Right forelimb (tissue), 1 donor: ENCODE results near the gene BRAT1.
"Not testable (repeated sequence)": the region's sequence is repeated elsewhere in the genome, so short reads cannot be mapped to it uniquely, and the experiment has no call there.

Source experiments
- DNase-seq: peaks from one replicate; pipeline ENCODE4 v3.0.0-alpha.2; 2018

Gene BRAT1

DNA sequence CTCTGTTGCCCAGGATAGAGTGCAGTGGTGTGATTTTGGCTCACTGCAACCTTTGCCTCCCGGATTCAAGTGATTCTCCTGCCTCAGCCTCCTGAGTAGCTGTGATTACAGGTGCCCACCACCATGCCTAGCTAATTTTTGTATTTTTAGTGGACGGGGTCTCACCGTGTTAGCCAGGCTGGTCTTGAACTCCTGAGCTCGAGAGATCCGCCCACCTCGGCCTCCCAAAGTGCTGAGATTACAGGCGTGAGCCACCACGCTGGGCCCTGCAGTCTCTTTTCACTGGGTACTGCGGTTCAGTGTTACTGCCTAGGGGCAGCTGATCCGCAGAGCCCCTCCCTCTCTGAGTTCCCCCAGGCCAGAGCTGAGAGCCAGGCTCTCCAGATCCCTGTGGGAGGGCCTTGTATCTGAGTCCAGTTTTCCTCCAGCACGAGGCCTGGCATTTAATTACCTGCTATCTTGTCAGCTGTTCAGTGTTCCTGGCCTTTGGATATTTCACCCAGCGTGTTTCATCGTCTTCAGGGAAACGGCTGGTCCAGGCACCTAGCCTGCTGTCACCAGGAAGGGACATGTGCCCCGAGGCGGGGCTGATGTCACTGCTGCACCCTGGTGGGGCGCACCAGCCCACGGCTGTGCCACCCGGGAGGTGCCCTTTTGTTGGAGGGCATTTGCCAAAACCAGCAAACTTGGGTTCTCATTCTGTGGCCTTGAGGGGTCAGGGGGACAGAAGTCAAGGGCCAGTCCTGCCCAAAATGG lies 19.3 kb downstream of the BRAT1 start:
- DNase-seq, result peak; percentile 37

DNA sequence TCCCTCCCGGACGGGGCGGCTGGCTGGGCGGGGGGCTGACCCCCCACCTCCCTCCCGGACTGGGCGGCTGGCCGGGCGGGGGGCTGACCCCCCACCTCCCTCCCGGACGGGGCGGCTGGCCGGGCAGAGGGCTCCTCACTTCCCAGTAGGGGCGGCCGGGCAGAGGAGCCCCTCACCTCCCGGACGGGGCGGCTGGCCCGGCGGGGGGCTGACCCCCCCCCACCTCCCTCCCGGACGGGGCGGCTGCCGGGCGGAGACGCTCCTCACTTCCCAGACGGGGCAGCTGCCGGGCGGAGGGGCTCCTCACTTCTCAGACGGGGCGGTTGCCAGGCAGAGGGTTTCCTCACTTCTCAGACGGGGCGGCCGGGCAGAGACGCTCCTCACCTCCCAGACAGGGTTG lies 21.1 kb downstream of the BRAT1 start:
- not testable (repeated sequence) for DNase-seq

DNA sequence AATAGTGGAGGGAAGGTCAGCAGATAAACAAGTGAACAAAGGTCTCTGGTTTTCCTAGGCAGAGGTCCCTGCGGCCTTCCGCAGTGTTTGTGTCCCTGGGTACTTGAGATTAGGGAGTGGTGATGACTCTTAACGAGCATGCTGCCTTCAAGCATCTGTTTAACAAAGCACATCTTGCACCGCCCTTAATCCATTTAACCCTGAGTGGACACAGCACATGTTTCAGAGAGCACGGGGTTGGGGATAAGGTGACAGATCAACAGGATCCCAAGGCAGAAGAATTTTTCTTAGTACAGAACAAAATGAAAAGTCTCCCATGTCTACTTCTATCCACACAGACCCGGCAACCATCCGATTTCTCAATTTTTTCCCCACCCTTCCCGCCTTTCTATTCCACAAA lies 21.8 kb downstream of the BRAT1 start:
- not testable (repeated sequence) for DNase-seq

DNA sequence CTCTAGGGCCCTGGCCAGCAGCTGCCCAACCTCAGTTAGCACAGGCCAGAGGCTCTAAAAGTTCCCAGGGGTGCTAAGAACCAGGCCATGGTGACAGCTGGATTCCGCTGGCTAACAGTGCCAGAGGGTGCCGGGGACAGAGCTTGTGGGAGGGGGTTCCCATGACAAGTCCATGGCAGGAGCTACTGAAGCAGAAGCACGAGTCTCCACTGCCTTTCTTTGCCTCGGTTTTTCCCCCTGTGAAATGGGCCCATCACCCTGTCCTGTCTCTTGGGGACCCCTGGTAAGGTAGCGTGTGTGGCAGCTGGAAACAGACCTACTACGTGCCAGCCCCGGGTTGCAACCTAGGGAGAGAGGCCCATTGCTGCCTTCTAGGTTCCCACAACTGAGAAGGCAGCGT lies 22.5 kb downstream of the BRAT1 start:
- DNase-seq, result peak; percentile 32

DNA sequence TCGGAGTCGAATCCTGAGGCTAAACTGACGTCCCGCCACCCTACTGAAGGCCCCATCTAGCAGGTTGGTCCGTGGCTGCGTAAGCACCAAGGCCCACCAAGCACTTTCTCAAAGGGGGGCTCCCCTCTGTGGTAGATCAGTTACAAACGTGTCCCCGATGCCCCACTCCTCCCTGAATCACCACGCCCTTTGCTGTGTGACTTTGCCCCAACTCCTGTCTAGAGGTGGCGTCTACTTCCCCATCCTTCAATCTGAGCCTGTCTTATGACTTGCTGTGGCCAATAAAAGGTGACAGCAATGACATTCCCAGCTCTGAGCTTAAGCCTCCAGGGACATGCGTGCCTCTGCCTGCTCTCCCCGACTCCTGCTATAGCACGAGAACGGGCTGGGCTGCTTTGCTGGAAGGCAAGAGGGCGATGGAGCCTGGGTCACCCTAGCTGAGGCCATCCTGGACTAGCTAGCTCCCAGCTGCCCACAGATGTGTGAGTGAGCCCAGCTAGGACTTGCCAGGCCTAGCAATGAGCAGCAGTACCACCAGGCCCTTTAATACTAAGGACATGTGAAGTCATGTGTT lies 23.0 kb downstream of the BRAT1 start:
- DNase-seq, result not testable (repeated sequence)

DNA sequence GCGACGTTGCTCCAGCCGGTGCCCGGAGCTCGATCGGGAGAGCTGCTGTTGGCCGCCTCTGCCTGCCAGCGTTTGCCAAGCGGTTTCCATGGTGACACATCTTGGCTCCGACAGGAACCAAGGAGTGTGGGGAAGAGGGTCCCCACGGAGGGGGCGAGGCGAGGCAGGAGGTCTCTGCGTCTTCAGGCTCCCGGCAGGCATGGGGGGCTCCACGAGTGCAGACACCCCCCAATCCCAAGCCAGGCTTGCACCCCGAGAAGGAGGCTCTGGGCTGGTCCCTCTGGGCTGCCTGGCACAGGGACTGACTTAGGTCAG lies 23.6 kb downstream of the BRAT1 start:
- DNase-seq, result peak; percentile 44

DNA sequence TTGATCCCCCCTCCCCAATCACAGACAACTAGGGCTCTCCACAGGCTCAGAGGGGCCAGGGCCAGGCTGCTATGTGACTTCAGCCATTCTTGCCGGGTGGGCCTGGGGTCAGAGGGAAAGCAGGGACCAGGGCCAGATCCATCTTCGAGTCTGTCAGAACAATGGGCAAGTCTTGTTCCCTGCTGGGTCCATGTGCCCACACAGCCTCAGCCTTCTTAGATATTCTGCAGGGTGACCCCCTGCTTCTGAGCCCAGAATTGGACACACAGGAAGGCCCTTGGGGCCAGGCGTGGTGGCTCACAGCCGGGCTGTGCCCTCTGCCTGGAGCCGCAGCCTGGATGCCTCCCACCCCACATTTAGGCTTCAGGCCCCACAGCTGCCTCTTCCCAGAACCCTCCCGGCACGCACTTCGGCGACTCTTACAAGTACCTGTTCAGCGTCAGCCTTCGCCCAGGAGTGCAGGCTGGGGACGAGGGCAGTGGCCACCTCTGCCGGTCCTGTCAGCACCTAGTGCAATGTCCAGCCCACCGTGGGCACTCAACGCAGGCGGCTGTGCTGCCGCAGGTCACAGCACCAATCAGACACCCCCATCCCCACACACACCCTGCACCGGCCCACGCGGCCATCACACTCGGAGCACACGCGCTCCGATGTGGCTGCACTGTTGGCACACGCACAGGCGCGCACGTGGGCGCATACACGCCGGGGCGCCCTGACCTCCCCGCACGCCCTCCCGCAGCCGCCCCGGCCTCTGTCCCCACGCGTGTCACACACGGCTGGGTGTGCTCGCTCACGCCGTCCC lies 24.1 kb downstream of the BRAT1 start:
- peak; percentile 47 for DNase-seq

DNA sequence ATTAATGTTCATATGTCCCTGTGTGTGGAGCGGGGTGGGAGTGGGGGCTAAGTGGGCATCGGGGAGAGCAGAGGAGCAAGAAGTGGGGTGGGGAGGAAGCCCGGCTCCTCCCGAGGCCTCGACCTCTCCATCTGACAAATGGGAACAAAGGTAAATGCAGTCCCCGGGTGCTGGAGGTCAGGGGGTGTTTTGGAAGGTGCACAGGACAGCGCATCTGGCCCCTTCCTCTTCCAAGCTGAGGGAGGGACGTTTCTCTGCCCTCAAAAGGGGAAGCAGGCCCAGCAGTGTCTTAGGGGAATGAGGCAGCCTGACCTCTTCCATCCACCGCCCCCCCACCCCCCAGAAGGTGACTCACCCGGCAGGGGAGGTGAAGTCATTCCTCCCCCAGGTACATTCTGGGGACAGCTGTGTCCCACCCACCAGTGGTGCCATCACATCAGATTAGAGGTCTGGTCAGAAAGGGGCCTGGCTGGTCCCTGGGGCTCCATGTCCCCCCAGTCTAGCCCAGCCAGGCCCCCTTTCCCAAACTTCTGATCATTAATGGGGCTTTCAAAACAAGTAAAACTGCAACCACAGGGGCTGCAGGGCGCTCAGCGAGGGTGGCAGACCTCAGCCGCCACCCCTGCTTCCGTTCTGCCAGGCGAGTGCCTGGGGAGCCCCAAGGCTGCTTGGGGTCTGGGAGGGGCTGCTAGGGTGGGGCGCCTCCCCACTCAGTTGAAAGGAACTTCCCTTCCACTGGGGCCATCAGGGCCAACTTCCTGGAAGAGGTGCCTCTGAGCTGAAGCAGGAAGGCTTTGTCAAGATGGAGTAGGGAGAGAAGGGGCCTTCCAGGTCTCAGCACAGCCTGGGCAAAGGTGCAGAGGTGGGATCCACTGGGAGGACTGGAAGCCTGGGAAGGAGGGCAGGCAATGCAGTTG lies 25.0 kb downstream of the BRAT1 start:
- DNase-seq, result peak; percentile 50

DNA sequence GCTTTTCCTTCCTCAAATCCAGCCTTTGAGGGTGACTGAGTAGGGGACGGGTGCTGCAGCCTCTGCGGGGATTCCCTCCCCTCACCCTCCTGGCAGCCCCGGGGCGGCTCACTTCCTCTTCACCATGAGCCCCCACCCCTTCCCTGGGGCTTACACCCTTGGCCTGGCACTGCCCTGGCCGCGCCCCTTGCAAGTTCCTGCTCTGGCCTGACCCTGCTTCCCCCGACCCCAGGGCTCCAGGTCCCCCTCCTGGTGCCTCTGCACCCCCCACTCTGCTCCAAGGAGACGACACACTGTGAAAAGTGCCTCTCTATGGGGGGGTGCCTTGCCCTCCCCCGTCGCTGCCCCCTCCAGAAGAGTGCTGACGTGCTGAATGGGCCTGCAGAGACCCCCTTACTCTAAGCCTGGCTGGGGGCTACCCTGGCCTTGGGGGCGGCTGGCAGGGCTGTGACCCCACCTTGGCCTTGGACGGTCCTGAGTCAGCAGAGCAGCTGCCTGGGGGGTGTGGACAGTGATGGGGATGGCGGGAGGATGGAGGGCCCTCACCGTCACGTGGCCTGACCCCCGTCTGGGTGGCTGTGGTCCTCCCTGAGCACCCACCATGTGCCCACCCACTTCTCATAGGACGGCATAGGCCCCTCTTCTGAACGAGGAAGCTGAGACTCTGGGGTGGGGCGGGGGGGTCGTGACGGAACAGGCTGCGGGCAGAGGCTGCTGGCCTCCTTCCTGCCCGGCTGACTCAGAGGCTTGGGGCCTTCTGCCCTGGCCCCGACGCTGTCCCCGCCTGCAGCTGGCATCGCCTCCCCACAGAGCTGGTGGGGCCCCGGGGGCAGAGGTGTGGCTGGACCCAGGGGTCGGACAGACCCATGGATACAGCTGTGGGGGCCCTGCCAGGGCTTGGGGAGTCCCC lies 25.9 kb downstream of the BRAT1 start:
- DNase-seq, result peak; percentile 52

DNA sequence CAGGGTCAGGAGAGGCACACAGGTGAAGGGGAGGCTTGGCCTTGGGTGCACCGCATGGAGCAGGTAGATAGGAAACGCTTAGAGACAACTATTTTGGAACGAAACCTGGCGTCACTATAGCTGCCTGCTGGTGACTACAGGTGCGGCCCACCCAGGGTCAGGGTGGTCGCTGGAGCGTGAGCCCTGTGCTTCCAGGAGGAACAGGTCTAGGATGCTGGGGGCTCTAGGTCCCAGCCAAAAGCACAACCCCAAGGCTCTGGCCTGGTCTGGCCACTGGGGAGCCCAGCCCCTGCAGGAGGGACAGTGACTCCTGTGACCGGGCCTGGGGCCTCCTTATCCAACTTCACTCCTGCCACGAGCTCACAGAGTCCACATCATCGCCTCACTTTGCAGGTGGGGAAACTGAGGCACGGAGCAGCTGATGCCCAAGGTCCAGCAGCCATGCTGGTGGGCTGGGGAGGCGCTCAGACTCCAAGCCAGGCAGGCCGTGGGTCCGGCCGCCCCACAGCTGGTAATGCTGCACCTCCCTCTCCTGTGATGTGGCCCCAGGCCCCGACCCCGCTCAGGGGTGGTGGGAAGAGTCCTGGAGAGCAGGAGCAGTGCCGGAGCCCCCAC lies 26.7 kb downstream of the BRAT1 start:
- DNase-seq, result no peak

DNA sequence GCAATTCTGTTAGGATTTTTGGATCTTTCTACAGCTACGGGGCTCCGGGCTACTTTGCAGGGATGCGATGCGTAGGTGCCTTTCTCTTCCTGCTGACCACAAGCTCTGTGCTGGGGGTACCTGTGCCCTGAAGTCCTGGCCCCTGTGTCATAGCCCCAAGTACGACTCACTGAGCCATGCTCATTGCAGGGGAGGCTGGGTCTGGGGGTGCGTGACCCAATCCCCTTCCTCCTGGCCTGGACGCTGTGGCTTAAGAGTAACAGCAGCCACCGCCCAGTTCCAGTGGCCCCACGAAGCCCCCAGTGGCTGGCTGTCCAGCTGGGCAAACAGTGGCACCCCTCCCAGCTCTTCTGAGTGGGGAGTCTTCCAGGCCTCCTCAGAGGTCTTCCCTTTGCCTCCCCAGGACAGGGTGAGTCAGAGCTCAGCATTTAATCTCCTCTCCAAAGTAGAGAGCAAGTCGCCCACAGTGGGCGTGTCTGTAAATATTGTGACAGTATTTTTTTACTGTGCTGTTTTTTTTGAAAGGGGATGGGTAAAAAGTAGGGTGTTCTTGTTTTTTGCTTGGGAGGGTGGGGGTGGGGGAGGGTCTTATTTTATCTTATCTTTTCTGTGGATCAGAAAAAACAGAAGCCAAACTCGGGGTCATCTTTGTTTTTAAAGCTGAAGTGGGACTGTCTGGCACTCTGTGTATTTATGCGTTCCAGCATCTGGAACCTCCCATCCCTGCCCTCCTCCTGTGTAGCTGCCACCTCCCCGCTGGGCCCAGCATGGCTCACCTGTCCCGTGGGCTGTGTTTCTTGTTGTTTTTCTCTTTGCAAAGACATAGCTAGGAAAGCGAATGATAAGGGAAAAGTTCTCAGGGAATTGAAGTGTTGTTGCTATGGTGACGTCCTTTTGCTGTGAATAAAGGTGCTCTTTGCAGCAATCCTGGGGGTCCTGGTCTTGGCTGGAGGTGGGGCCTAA lies 27.5 kb downstream of the BRAT1 start:
- no peak for DNase-seq

DNA sequence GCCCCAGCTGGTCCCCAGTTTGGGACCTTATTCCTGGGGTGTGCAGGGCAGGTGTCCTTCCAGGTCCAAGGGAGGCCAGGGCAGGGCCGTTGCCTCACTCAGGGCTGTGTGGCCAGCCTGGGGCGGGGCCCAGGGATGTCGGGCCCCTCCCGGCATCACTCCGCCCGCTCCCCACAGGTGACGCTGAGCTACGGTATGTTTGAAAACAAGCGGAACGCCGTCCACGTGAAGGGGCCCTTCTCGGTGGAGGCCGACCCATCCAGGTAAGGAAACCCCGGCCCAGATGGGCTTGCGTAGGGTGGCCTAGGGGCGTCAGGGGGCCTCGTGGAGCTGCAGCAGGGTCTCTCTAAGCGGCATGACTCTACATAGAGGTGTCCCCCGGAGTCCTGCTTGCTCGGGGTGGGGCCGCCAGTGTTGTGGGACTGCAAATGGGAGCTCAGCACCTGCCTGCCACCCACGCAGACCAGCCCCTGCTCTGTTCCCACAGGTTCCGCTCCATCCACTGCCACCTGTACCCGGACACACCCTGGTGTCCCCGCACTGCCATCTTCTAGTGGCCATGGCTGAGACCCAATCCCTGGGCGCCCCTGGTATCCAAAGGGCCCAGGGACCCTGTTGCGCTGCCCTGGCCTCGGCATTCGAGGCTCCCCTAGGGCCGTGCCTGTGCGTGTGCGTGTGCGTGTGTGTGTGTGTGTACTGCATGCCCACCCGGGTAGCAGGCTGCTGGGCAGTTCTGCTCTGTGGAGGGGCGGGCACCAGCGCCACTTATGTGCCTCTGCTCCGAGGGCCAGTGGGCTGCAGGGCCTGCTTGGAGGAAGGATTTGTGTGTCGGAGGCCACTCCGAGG lies 28.4 kb downstream of the BRAT1 start:
- DNase-seq, result no peak

DNA sequence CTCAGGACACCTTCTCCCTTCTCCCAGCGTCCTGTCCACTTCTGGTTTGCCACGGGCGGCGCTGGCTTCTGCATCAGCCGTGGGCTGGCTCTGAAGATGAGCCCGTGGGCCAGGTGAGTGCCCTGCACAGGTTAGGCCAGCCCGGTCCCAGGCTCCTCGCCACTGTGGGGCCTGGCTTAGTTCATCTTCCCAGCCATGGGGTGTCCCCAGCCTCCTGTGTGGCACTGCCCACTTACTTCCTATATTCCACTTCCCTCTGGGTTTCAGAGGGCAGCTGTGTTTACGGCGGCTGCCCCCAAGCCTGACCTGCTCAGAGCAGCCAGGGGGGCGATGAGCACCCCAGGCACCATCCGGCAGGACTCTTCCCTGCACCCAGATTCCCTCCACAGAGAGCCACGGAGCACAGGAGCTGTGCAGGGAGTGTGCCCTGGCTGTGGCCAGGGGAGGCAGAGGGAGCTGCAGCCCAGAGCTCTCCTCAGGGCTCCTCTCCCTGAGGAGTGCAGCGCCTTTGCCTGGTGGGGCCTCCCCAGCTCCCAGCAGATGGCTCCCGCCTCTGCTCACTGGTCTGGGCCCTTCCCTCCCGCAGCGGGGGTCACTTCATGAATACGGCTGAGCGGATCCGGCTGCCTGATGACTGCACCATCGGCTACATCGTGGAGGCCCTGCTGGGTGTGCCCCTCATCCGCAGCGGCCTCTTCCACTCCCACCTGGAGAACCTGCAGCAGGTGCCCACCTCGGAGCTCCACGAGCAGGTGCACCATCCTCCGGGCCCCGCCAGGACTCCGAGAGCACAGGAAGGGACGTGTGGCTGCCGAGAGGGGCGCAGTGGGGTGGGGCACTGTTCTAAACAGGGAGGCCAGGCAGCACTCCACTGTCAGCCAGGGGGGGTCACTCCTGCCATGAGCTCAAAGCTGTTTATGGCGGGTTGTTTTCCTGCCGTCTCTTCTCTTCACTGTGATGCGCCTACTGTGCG lies 29.4 kb downstream of the BRAT1 start:
- DNase-seq, result no peak

DNA sequence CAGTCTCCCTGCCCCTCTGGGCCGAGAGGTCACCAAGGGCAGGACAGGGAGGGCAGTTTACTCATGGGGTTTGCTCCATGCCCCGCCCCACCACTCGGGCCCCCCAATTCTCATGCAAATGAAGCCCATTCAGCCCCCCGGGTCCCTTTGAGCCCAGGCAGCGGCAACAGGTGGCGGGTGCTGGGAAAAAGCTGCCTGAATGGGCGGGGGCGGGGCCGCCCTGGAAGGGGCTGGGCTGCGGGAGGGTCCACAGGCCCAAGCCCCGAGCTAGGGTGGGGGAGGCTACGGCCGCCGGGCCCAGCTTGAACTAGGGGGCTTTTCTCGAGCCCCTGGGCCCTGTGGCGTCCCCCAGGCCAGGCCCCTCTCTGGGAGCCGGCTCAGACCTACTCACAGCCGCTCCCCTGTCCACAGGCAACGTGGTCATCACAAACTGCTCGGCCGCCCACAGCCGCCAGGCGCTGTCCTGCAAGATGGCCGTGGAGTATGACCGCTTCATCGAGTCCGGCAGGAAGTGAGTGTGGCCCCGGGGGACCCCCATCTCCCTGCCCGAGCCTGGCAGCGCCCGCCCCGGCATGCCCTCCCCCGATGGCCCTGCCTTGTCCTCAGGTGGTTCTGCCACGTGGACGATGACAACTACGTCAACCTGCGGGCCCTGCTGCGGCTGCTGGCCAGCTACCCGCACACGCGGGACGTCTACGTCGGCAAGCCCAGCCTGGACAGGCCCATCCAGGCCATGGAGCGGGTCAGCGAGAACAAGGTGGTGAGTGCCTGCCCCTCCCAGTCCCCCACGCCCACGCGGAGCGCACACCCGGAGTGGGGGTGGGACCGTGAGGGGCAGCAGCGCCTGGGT lies 30.3 kb downstream of the BRAT1 start:
- DNase-seq, result no peak

DNA sequence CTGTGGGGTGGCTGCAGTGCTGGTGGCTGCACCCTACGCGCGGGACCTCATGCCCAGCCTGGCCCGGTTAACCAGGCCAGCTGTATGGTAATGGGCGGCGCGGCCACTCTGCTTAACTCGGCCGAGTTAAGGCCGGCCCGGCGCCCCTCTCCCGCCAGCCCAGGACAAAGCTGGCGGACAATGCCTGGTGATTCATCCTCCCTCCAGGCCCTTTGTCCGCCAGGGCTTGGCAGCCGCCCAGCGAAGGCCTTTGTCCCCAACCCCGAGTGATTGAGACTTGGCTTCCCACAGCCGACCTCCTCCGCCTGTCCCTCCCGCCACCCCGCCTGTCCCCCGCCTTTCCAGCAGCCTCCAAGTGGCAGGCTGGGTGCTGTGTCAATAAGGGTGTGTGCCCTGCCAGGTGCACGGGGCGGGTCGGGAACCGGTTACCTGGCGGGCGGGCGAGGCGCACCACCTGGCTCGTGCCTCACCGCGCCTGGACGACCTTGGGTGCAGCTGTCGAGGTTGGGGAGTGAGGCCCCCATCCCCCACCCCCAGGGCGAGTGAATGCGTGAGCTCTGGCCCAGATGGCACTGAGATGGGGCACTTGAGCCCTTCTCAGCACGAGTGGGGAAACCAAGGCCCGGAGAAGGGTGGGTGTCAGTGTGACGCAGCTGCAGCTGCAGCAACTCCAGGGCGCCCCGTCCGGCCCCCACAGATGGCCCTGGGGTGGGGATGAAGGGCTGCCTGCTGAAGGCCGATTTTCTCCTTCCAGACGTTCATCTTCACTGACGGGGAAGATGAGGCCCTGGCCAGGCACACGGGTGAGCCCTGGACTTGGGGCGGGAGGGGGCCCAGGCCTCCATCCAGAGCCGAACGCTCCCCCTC lies 31.1 kb downstream of the BRAT1 start:
- no peak for DNase-seq

DNA sequence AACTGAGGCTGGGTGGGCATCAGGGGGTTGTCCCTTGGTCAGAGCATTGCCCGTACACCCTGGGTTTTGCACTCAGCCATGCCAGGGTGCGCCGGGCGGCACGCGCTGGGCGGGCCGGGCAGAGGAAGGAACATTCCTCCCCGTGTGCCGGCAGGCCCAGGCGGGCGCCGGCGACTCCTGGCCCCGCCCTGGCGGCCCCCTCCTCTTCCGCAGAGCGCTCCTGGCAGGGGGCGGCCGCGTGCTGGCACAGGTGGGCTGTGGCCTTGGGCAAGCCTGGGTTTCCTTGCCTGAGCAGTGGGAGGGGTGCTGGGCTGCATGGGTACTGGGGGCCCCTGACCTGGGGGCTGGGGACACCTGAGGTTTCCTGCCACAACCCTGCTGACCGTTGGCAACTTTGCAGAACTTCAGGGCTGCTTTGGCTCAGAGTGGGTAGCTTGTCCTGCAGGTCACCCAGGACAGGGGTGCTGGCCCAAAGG lies 31.8 kb downstream of the BRAT1 start:
- DNase-seq, result no peak
